K562 (cell line): Measurements from ENCODE around the gene PIK3CB.

Source experiments
- CHCHD3 ChIP-seq: fragments of 250-450 bp; sonication (Bioruptor Pico); IDR thresholded peaks from 2 replicates; pipeline ENCODE4 v2.1.2; 2022; ENCODE audit warnings: mild to moderate bottlenecking
- CTCF ChIP-seq, 3 experiments: IDR thresholded peaks in 2 of 3; conservative IDR thresholded peaks in 1 of 3; 2 replicates each; pipeline ENCODE4 v1.5.1; 2011 to 2012; ENCODE audit warnings: low read length in 3 of 3, mild to moderate bottlenecking in 3 of 3, control low read depth in 2 of 3, improper control_type of control experiment in 1 of 3, inconsistent platforms in 1 of 3, low read depth in 1 of 3, mixed read lengths in 1 of 3, moderate library complexity in 1 of 3; ENCODE audit not compliant: insufficient read depth in 2 of 3
- E2F1 ChIP-seq: sonication (generic); formaldehyde crosslinking; IDR thresholded peaks from 2 replicates; pipeline ENCODE4 v1.8.1; 2023; ENCODE audit warnings: mild to moderate bottlenecking, missing genetic modification reagents, moderate library complexity
- EP300 ChIP-seq: IDR thresholded peaks from 2 replicates; pipeline ENCODE4 v1.6.1; 2012; ENCODE audit warnings: low read length, improper control_type of control experiment
- KDM4B ChIP-seq, 2 experiments: fragments of 450-650 bp in 1 of 2; sonication (generic) in 1 of 2; IDR thresholded peaks; 2 replicates each; pipeline ENCODE4 v1.6.1; 2016 to 2017; ENCODE audit warnings: borderline replicate concordance in 2 of 2, antibody characterized with exemption in 1 of 2, low read depth in 1 of 2, mild to moderate bottlenecking in 1 of 2
- POLR2AphosphoS2 ChIP-seq: IDR thresholded peaks from 2 replicates; pipeline ENCODE4 v1.6.1; 2012; ENCODE audit warnings: low read length, improper control_type of control experiment
- TARDBP ChIP-seq: fragments of 450-650 bp; IDR thresholded peaks from 2 replicates; pipeline ENCODE4 v1.6.1; 2016
- YY1 ChIP-seq, 3 experiments: IDR thresholded peaks; 2 replicates each; pipeline ENCODE4 v1.6.1; 2011; ENCODE audit warnings: low read length in 2 of 3, mild to moderate bottlenecking in 2 of 3, moderate library complexity in 2 of 3, borderline replicate concordance in 1 of 3, control low read depth in 1 of 3, low read depth in 1 of 3; ENCODE audit not compliant: insufficient read depth in 3 of 3, insufficient replicate concordance in 2 of 3, control insufficient read depth in 1 of 3, insufficient read length in 1 of 3; ENCODE audit errors: extremely low read depth in 1 of 3
- ZBTB5 ChIP-seq: fragments of 450-650 bp; IDR thresholded peaks from 2 replicates; pipeline ENCODE4 v1.6.1; 2017; ENCODE audit warnings: antibody characterized with exemption
- ZNF133 ChIP-seq: fragments of 250-450 bp; sonication (Bioruptor Pico); IDR thresholded peaks from 2 replicates; pipeline ENCODE4 v1.4.0; 2020; ENCODE audit warnings: mild to moderate bottlenecking
- ZNF57 ChIP-seq: fragments of 450-650 bp; formaldehyde crosslinking; IDR thresholded peaks from 2 replicates; pipeline ENCODE4 v1.4.0; 2020; ENCODE audit warnings: mild to moderate bottlenecking, moderate library complexity

GRCh38 chr3:138705675-138706074, 129.1 kb downstream of the PIK3CB start:
- TF ChIP-seq E2F1 (CRISPR knock-in tag) (no peak), EP300 (no peak), CHCHD3 (CRISPR knock-in tag) (no peak), CTCF (IDR thresholded peaks at IDR 0.05 in 2 of 3, conservative IDR thresholded peaks at IDR 0.05 in 1 of 3; ENCODE audit: insufficient read depth in 2 of 3, low read depth in 1 of 3, low read length in 3 of 3) (no peak), ZBTB5 (no peak), ZNF133 (CRISPR knock-in tag) (no peak), ZNF57 (no peak), YY1 (IDR thresholded peaks at IDR 0.05; ENCODE audit: borderline replicate concordance in 1 of 3, control insufficient read depth in 1 of 3, extremely low read depth in 1 of 3, insufficient read depth in 3 of 3, insufficient read length in 1 of 3, insufficient replicate concordance in 2 of 3, low read depth in 1 of 3, low read length in 2 of 3) (no peak), POLR2AphosphoS2 (no peak), KDM4B (IDR thresholded peaks at IDR 0.05; ENCODE audit: borderline replicate concordance in 2 of 2, low read depth in 1 of 2) (no peak), TARDBP (no peak)
